ENCODE data around the gene PRKCE.

DNA sequence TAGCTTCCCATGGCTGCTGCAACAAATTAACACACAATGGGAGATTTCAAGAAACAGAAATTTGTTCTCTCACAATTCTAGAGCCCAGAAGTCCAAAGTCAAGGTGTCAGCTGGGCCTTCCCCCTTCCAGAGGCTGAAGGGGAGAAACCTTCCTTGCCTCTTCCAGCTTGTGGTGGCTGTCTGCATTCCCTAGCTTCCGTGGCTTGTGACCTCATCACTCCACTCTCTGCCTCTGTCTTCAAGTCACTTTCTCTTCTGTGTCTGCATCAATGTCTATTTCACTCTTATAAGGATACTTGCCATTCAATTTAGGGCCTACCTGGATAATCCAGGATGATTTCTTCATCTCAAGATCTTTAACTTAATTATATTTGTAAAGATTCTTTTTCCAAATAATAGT is 23.6 kb upstream of the PRKCE start:
- TF ChIP-seq POLR2A (IDR thresholded peaks at IDR 0.05): no peak
- TF ChIP-seq CTCF (IDR thresholded peaks at IDR 0.05): no peak
- no peak for TF ChIP-seq EP300 (IDR thresholded peaks at IDR 0.05)
- no peak for TF ChIP-seq POLR2AphosphoS5 (IDR thresholded peaks at IDR 0.05)
